PC-3 (cell line): Measurements from ENCODE around the gene PRADC1.

Source experiments
- EZH2 ChIP-seq: fragments of 300-600 bp; sonication (generic); IDR thresholded peaks from one replicate; pipeline ENCODE4 v1.6.1; 2017; ENCODE audit warnings: antibody characterized with exemption, mild to moderate bottlenecking, low read length; ENCODE audit not compliant: unreplicated experiment
- EZH2phosphoT487 ChIP-seq: fragments of 300-600 bp; sonication (generic); IDR thresholded peaks from 2 replicates; pipeline ENCODE4 v1.6.1; 2018; ENCODE audit warnings: mild to moderate bottlenecking, antibody characterized with exemption, low read length, borderline replicate concordance
- TF ChIP-seq, protein P1 (sequence below): fragments of 300-600 bp; sonication (generic); conservative IDR thresholded peaks from 2 replicates; pipeline ENCODE4 v1.5.1; 2017; ENCODE audit warnings: antibody characterized with exemption, low read depth, mild to moderate bottlenecking, low read length

DNA sequence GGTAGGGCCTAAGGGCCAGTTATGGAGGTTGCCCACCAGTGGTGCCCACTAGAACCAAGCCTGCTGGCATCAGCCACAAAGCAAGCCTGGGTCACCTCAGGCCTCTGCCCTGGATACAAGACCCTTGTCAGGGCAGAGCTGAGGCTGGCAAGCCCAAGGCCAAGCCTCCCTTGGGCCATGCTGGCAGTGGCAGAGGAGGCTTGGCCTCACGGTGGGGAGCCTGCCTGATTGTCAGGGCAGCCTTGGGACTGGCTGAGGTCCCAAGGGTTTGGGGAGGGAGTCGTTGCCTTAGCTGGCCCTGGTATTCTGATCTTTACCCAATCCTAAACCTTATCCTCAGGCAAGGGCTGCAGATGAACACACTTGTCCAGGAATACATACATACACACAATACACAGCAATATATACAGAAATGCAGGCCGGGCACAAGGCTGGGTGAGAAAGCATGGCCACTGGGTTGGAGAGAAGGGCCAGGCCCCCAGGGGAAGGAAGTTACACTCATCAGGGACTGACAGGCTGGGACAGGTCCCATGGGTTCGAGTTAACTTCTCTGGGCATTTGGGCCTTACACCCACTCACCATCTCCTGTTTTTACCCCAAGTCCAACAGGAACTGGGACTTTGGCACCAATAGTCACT, 22.1 kb upstream of the PRADC1 start:
- TF ChIP-seq, protein P1, sequence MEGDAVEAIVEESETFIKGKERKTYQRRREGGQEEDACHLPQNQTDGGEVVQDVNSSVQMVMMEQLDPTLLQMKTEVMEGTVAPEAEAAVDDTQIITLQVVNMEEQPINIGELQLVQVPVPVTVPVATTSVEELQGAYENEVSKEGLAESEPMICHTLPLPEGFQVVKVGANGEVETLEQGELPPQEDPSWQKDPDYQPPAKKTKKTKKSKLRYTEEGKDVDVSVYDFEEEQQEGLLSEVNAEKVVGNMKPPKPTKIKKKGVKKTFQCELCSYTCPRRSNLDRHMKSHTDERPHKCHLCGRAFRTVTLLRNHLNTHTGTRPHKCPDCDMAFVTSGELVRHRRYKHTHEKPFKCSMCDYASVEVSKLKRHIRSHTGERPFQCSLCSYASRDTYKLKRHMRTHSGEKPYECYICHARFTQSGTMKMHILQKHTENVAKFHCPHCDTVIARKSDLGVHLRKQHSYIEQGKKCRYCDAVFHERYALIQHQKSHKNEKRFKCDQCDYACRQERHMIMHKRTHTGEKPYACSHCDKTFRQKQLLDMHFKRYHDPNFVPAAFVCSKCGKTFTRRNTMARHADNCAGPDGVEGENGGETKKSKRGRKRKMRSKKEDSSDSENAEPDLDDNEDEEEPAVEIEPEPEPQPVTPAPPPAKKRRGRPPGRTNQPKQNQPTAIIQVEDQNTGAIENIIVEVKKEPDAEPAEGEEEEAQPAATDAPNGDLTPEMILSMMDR = no peak
- TF ChIP-seq EZH2 (no peak), EZH2phosphoT487 (no peak)
